PC-3 (cell line): ENCODE results near the gene LHX2. TPM values are rescaled to one million over a fixed set of nuclear protein-coding genes. Genes with fewer than 3 reads are reported as not detected.

ENCODE experiments used
- ATAC-seq: fragments of 200-7000 bp; cut with Tn5 transposase; 2 replicates; pipeline ENCODE4 v1.9.1; 2020; ENCODE audit warnings: mild to moderate bottlenecking, moderate library complexity
- BruUV-seq: library from RNA; stranded (reverse); fragments of 400-500 nt; replicated peaks from 2 replicates; lab custom pipeline; 2021; lab: Mats Ljungman, UMichigan
- CTCF ChIA-PET: fragments of 300-600 bp; sonication (Branson Sonifier 250); formaldehyde crosslinking; loops from one replicate; lab custom pipeline; 2022; ENCODE audit warnings: antibody characterized with exemption; lab: Charles Lee
- POLR2A ChIA-PET: fragments of 300-600 bp; sonication (Branson Sonifier 250); formaldehyde crosslinking; loops from one replicate; lab custom pipeline; 2022; ENCODE audit warnings: antibody characterized with exemption; ENCODE audit not compliant: unreplicated experiment; lab: Charles Lee
- DNase-seq: peaks from one replicate; pipeline ENCODE4 v3.0.0-alpha.2; 2015
- H2AFZ ChIP-seq: fragments of 300-600 bp; sonication (generic); 2 replicates; pipeline ENCODE4 v1.6.0; 2016; ENCODE audit warnings: antibody characterized with exemption, low read length
- H3F3A ChIP-seq: fragments of 300-600 bp; sonication (generic); one replicate; pipeline ENCODE4 v1.6.0; 2017; ENCODE audit warnings: antibody characterized with exemption, low read length, control low read depth, mild to moderate bottlenecking; ENCODE audit not compliant: unreplicated experiment
- H3K27ac ChIP-seq: fragments of 300-600 bp; sonication (generic); 2 replicates; pipeline ENCODE4 v1.5.1; 2016; ENCODE audit warnings: mild to moderate bottlenecking, low read length
- H3K27me3 ChIP-seq: fragments of 300-600 bp; sonication (generic); 2 replicates; pipeline ENCODE4 v1.6.1; 2016; ENCODE audit warnings: low read length, mixed read lengths
- H3K36me3 ChIP-seq: fragments of 300-600 bp; sonication (generic); 2 replicates; pipeline ENCODE4 v1.6.1; 2016; ENCODE audit warnings: low read depth, mixed run types, low read length, mixed read lengths
- H3K4me1 ChIP-seq: fragments of 300-600 bp; sonication (generic); 2 replicates; pipeline ENCODE4 v1.5.1; 2016; ENCODE audit warnings: low read length; ENCODE audit not compliant: insufficient read depth
- H3K4me2 ChIP-seq: fragments of 300-600 bp; sonication (generic); 2 replicates; pipeline ENCODE4 v1.6.0; 2016; ENCODE audit warnings: low read length
- H3K4me3 ChIP-seq: fragments of 300-600 bp; sonication (generic); 2 replicates; pipeline ENCODE4 v1.5.1; 2016; ENCODE audit warnings: mild to moderate bottlenecking, low read length, mixed read lengths
- H3K79me2 ChIP-seq: fragments of 300-600 bp; sonication (generic); 2 replicates; pipeline ENCODE4 v1.6.1; 2017; ENCODE audit warnings: low read length, mixed read lengths
- H3K9ac ChIP-seq: fragments of 300-600 bp; sonication (generic); 2 replicates; pipeline ENCODE4 v1.6.0; 2016; ENCODE audit warnings: mild to moderate bottlenecking, low read length
- H3K9me2 ChIP-seq: fragments of 300-600 bp; sonication (generic); replicated peaks from 2 replicates; pipeline ENCODE4 v1.6.1; 2016; ENCODE audit warnings: mixed run types, low read length, mixed read lengths
- H3K9me3 ChIP-seq: fragments of 300-600 bp; sonication (generic); 2 replicates; pipeline ENCODE4 v1.6.1; 2016; ENCODE audit warnings: low read length, mixed read lengths
- H4K20me1 ChIP-seq: fragments of 300-600 bp; sonication (generic); 2 replicates; pipeline ENCODE4 v1.6.1; 2016; ENCODE audit warnings: low read length, mixed read lengths
- EZH2 ChIP-seq: fragments of 300-600 bp; sonication (generic); IDR thresholded peaks from one replicate; pipeline ENCODE4 v1.6.1; 2017; ENCODE audit warnings: antibody characterized with exemption, mild to moderate bottlenecking, low read length; ENCODE audit not compliant: unreplicated experiment
- EZH2phosphoT487 ChIP-seq: fragments of 300-600 bp; sonication (generic); IDR thresholded peaks from 2 replicates; pipeline ENCODE4 v1.6.1; 2018; ENCODE audit warnings: mild to moderate bottlenecking, antibody characterized with exemption, low read length, borderline replicate concordance
- intact Hi-C: fragments of 100-400 bp; cut with micrococcal nuclease; formaldehyde crosslinking; loops from 2 replicates; pipeline ENCODE4 v1.9.0; 2023
- total RNA-seq: library from RNA; depleted of rRNA; stranded (reverse); fragments of >200 nt; gene quantifications from 2 replicates; pipeline ENCODE4 v1.2.3, GENCODE V29; 2014
- TF ChIP-seq, protein P1 (sequence below): fragments of 300-600 bp; sonication (generic); conservative IDR thresholded peaks from 2 replicates; pipeline ENCODE4 v1.5.1; 2017; ENCODE audit warnings: antibody characterized with exemption, low read depth, mild to moderate bottlenecking, low read length

LHX2 gene
- total RNA-seq, 1 experiment from 2014 or later: 1.1 TPM

- Histone ChIP-seq H3K36me3 (no peaks in the 10 kb centered on the region), H3K27me3 (peaks cover 52% of the 10 kb centered on the region), H3K4me1 (peaks cover 14% of the 10 kb centered on the region; the same call in 1 of the 2 replicates), H3K9me3 (no peaks in the 10 kb centered on the region), H2AFZ (peak overlapping the region; percentile 64; the same call in 1 of the 2 replicates), H3K79me2 (no peaks in the 10 kb centered on the region), H3K9me2 (no peaks in the 10 kb centered on the region), H3K27ac (no peak overlapping the region), H4K20me1 (no peaks in the 10 kb centered on the region), H3K4me2 (peak overlapping the region; percentile 79), H3K9ac (no peak overlapping the region), H3F3A (no peaks in the 10 kb centered on the region), H3K4me3 (peak overlapping the region; percentile 51)
- DNase-seq: peak; percentile 25
- ChIA-PET POLR2A (no interaction called here), CTCF (interaction anchor here (0.5 to 0.7 kb wide), 2 partner anchors 30 to 40 kb away, joined by 3 to 7 read pairs; no protein-coding TSS in a partner anchor)
- ATAC-seq: peak; percentile 45
- intact Hi-C loops: loop anchor here (10.0 kb wide), 1 partner anchor 466 kb away; no protein-coding TSS in a partner anchor
- TF ChIP-seq EZH2 (no peak), EZH2phosphoT487 (no peak)
- TF ChIP-seq, protein P1, sequence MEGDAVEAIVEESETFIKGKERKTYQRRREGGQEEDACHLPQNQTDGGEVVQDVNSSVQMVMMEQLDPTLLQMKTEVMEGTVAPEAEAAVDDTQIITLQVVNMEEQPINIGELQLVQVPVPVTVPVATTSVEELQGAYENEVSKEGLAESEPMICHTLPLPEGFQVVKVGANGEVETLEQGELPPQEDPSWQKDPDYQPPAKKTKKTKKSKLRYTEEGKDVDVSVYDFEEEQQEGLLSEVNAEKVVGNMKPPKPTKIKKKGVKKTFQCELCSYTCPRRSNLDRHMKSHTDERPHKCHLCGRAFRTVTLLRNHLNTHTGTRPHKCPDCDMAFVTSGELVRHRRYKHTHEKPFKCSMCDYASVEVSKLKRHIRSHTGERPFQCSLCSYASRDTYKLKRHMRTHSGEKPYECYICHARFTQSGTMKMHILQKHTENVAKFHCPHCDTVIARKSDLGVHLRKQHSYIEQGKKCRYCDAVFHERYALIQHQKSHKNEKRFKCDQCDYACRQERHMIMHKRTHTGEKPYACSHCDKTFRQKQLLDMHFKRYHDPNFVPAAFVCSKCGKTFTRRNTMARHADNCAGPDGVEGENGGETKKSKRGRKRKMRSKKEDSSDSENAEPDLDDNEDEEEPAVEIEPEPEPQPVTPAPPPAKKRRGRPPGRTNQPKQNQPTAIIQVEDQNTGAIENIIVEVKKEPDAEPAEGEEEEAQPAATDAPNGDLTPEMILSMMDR: no peak
- BruUV-seq: no TSS peak
Measured at GRCh38 chr9:124010665-124011321, 775 bp upstream of the LHX2 start.

DNA sequence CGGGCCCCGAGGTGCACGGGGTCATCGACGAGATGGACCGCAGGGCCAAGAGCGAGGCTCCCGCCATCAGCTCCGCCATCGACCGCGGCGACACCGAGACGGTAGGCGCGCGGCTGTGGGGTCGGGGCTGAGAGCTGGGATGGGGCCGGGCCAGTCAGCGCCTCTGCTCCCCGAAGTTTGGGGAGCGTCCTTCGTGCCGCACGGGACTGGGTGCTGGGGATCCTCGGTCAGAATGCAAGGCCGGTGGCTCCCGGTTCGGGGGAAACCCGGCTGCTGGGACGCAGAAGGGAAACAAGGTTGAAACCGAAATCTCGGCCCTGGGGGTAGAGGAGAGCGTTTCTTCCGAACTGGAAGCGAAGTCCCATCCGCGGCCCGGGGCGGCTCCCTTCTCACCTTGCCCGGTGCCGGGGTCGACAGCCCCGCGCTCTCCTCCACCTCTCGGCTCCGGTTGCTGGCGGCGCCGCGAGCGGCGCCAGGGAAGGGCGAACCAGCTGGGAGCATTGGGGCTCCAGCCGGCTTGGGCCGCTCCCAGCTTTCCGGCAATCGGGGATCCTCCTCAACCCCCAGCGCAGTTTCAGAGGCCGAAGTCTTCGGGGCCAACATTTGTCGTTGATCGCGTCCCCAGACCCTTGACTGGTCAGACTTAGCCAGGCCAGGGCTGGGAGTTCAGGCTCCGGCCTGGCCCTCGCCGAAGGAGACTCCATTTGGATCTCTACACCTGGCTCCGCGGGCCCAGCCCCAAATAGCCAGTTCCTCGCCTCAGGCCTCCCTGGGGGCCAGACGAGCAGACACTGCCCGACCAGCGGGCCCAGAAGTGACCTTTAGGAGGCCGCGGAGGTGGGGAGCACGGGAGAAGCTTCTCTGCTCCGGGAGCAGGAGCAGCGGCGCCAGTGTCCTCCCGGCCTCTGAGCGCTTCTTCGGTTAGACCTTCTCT lies 1.1 kb downstream of the LHX2 start:
- H3K4me2 ChIP-seq: no peak overlapping the region
- H3F3A ChIP-seq: no peaks in the 10 kb centered on the region
- BruUV-seq: no TSS peak
- H4K20me1 ChIP-seq: no peaks in the 10 kb centered on the region
- no peak overlapping the region for H3K4me3 ChIP-seq
- TF ChIP-seq EZH2 (no peak), EZH2phosphoT487 (no peak)
- TF ChIP-seq, protein P1: no peak
- H3K9me3 ChIP-seq: no peaks in the 10 kb centered on the region
- no peaks in the 10 kb centered on the region for H3K79me2 ChIP-seq
- H3K36me3 ChIP-seq: no peaks in the 10 kb centered on the region
- no peak overlapping the region for H3K9ac ChIP-seq
- ATAC-seq: no peak
- H3K4me1 ChIP-seq: peaks cover 8% of the 10 kb centered on the region; the same call in 1 of the 2 replicates
- H3K27ac ChIP-seq: no peak overlapping the region
- intact Hi-C loops: loop anchor here (10.0 kb wide), 1 partner anchor 468 kb away; no protein-coding TSS in a partner anchor
- DNase-seq: no peak
- peaks cover 33% of the 10 kb centered on the region for H3K27me3 ChIP-seq
- ChIA-PET POLR2A (no interaction called here), CTCF (no interaction called here)
- H3K9me2 ChIP-seq: no peaks in the 10 kb centered on the region
- no peak overlapping the region for H2AFZ ChIP-seq
